ENCODE results near the gene CERS4. TPM values are rescaled to one million over a fixed set of nuclear protein-coding genes. Genes with fewer than 3 reads are reported as not detected.

CERS4 gene
- total RNA-seq, 6 donors from 2014 or later, result 55.5 to 131 (median 63.8) TPM

DNA sequence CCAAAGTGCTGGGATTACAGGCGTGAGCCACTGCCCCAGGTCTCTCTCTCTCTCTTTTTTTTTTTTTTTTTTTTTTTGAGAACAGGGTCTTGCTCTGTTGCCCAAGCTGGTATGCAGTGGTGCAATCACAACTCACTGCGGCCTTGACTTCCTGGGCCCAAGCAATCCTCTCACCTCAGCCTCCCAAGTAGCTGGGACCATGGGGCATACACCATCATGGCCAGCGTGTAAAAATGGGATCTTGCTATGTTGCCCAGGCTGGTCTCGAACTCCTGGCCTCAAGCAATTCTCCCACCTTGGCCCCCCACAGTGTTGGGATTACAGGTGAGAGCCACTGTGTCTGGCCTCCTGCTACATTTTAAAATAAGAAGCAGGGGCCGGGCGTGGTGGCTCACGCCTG is 40.6 kb upstream of the CERS4 start:
- ATAC-seq (ENCODE audit: low FRiP score in 2 of 2) (no peak), DNase-seq (no peak)
- H3K27me3 ChIP-seq, result no peaks in the 10 kb centered on the region
- TF ChIP-seq POLR2A (IDR thresholded peaks at IDR 0.05), result no peak
- no peak for TF ChIP-seq EP300 (IDR thresholded peaks at IDR 0.05)
- TF ChIP-seq, protein P1, sequence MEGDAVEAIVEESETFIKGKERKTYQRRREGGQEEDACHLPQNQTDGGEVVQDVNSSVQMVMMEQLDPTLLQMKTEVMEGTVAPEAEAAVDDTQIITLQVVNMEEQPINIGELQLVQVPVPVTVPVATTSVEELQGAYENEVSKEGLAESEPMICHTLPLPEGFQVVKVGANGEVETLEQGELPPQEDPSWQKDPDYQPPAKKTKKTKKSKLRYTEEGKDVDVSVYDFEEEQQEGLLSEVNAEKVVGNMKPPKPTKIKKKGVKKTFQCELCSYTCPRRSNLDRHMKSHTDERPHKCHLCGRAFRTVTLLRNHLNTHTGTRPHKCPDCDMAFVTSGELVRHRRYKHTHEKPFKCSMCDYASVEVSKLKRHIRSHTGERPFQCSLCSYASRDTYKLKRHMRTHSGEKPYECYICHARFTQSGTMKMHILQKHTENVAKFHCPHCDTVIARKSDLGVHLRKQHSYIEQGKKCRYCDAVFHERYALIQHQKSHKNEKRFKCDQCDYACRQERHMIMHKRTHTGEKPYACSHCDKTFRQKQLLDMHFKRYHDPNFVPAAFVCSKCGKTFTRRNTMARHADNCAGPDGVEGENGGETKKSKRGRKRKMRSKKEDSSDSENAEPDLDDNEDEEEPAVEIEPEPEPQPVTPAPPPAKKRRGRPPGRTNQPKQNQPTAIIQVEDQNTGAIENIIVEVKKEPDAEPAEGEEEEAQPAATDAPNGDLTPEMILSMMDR (IDR thresholded peaks at IDR 0.05), result no peak
- no peak for TF ChIP-seq POLR2AphosphoS5 (IDR thresholded peaks at IDR 0.05)
- no peaks in the 10 kb centered on the region for H3K36me3 ChIP-seq
- H3K9me3 ChIP-seq, result no peaks in the 10 kb centered on the region
- 93 to 97% methylated on average over 6 to 7 of the region's 7 CpGs for WGBS, 2 donors
- no peak overlapping the region for H3K4me3 ChIP-seq
- no peaks in the 10 kb centered on the region for H3K4me1 ChIP-seq
- no peak overlapping the region for H3K27ac ChIP-seq

DNA sequence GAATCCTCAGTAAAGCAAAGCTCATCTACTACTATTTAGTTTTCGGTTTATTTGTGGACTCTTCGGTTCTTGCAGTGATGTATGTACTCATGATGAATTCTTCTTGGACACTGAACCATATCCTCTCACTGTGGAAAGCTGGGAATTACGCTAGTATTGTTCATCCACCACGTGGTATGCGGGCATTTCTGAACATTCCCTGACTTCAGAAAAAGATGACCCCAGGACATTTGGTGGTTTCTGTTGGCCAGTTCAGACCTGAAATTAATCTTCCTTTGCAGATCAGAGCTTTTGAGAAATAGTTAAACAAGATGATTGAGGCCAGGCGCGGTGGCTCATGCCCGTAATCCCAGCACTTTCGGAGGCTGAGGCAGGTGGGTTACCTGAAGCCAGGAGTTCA is 34.5 kb upstream of the CERS4 start:
- Histone ChIP-seq H3K27me3 (no peaks in the 10 kb centered on the region), H3K4me3 (no peak overlapping the region), H3K9me3 (no peaks in the 10 kb centered on the region), H3K27ac (no peak overlapping the region), H3K4me1 (no peaks in the 10 kb centered on the region), H3K36me3 (no peaks in the 10 kb centered on the region)
- TF ChIP-seq, protein P1 (IDR thresholded peaks at IDR 0.05), result no peak
- TF ChIP-seq POLR2AphosphoS5 (IDR thresholded peaks at IDR 0.05) (no peak), POLR2A (IDR thresholded peaks at IDR 0.05) (no peak), EP300 (IDR thresholded peaks at IDR 0.05) (no peak)
- DNase-seq (no peak), ATAC-seq (ENCODE audit: low FRiP score in 2 of 2) (no peak)
- WGBS, 2 donors, result 90 to 94% methylated on average over 9 of the region's 9 CpGs

DNA sequence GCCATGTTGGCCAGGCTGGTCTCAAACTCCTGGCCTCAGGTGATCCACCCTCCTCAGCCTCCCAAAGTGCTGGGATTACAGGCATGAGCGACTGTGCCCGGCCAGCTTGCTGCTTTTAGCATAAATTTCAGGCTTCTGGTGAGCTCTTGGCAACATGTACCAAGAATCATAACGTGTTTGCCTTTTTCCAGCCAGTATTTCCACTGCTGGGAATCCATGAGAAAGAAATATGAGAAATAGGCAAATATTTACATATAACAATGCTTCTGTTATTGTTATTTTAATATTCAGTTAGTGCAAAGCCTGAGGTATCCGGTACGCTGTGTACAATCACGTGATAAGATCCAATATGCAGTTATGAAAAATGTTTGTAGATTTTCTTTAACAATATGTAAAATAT is 29.2 kb upstream of the CERS4 start:
- no peak for TF ChIP-seq EP300 (IDR thresholded peaks at IDR 0.05)
- TF ChIP-seq, protein P1 (IDR thresholded peaks at IDR 0.05), result no peak
- no peak for TF ChIP-seq POLR2AphosphoS5 (IDR thresholded peaks at IDR 0.05)
- no peak for TF ChIP-seq POLR2A (IDR thresholded peaks at IDR 0.05)
- Histone ChIP-seq H3K9me3 (no peaks in the 10 kb centered on the region), H3K4me1 (peaks cover 4 to 19% (median 6%) of the 10 kb centered on the region in 4 donors), H3K4me3 (no peak overlapping the region), H3K27me3 (no peaks in the 10 kb centered on the region), H3K27ac (peak overlapping the region in 3 of 4 donors; percentile 26 to 76 (median 53)), H3K36me3 (no peaks in the 10 kb centered on the region)
- DNase-seq (no peak), ATAC-seq (ENCODE audit: low FRiP score in 2 of 2) (no peak)
- WGBS, 2 donors, result 53 to 54% methylated on average over 6 of the region's 6 CpGs

DNA sequence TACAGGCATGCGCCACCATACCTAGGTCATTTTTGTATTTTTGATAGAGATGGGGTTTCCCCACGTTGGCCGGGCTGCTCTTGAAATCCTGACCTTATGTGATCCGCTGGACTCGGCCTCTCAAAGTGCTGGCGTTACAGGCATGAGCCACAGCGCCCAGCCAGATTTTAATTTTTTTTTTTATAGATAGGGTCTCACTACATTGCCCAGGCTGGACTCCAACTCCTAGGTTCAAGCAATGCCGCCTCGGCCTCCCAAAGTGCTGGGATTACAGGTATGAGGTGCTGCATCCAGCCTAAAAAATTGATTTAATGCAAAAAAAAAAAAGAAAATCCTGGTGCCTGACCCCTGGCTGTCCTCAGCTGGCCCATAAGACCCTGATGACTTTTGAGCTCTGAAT is 24.9 kb upstream of the CERS4 start:
- Histone ChIP-seq H3K27me3 (no peaks in the 10 kb centered on the region), H3K9me3 (no peaks in the 10 kb centered on the region), H3K27ac (no peak overlapping the region), H3K36me3 (no peaks in the 10 kb centered on the region), H3K4me1 (peaks cover 4 to 19% (median 10%) of the 10 kb centered on the region in 4 donors), H3K4me3 (no peak overlapping the region)
- WGBS, 2 donors, result 89 to 97% methylated on average over 9 of the region's 9 CpGs
- DNase-seq (no peak), ATAC-seq (ENCODE audit: low FRiP score in 2 of 2) (no peak)
- TF ChIP-seq POLR2A (IDR thresholded peaks at IDR 0.05) (no peak), EP300 (IDR thresholded peaks at IDR 0.05) (no peak), POLR2AphosphoS5 (IDR thresholded peaks at IDR 0.05) (no peak)
- TF ChIP-seq, protein P1 (IDR thresholded peaks at IDR 0.05), result no peak

DNA sequence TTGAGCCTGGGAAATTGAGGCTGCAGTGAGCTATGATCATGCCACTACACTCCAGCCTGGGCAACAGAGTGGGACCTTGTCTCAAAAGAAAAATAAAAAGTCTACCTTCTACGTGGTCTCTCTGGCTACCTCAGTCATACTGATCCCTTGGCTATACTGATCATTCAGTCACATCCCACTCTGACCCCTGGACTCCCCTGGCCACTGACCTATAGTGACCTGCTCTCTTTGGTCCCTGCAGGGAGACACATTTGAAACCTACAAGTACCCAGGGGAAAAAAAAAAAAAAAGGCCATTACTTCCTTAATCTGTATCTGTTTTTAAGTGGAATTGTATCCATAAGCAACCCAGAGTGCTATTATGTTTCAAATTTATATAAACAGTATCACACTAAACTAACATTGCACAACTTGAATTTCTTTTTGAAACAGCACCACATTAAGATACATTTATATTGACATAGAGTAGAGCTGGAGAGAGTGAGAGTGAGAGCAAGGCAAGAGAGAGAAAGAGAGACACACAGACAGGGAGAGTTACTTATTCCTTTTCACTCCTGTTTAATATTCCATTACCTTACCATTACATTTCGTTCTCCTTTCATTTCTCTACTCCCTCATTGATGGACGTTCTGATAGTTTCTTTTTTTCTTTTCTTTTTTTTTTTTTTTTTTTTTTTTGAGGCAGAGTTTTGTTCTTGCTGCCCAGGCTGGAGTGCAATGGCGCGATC is 23.7 kb upstream of the CERS4 start:
- ATAC-seq (ENCODE audit: low FRiP score in 2 of 2), result no peak
- WGBS, 2 donors, result 79 to 84% methylated on average over 3 to 5 of the region's 5 CpGs

More for the DNA sequence above, 23.7 kb upstream of the CERS4 start:
- H3K27ac ChIP-seq, result no peak overlapping the region
- no peaks in the 10 kb centered on the region for H3K36me3 ChIP-seq
- H3K4me1 ChIP-seq, result peaks cover 0 to 15% (median 8%) of the 10 kb centered on the region in 4 donors
- TF ChIP-seq, protein P1 (IDR thresholded peaks at IDR 0.05), result no peak
- TF ChIP-seq POLR2AphosphoS5 (IDR thresholded peaks at IDR 0.05), result no peak
- no peak for TF ChIP-seq EP300 (IDR thresholded peaks at IDR 0.05)
- TF ChIP-seq POLR2A (IDR thresholded peaks at IDR 0.05), result no peak
- no peaks in the 10 kb centered on the region for H3K9me3 ChIP-seq
- no peak for DNase-seq
- H3K27me3 ChIP-seq, result no peaks in the 10 kb centered on the region
- H3K4me3 ChIP-seq, result no peak overlapping the region

All from upper lobe of left lung (tissue), 6 donors.